NCI-H510A treated with DMSO at 0.1 percent for 48 hours (cell line): ENCODE results near the gene SIPA1L3.
"Not testable (repeated sequence)": the region's sequence is repeated elsewhere in the genome, so short reads cannot be mapped to it uniquely, and the experiment has no call there.

Source experiments
- DNase-seq: peaks from one replicate; lab custom pipeline; 2025; lab: John Stamatoyannopoulos, UW

The SIPA1L3 gene

GRCh38 chr19:38044267-38045111, 137.5 kb downstream of the SIPA1L3 start:
- DNase-seq: no peak

GRCh38 chr19:38045554-38046253, 138.7 kb downstream of the SIPA1L3 start:
- DNase-seq: no peak

- DNase-seq: no peak
Measured at GRCh38 chr19:38046254-38047048, 139.4 kb downstream of the SIPA1L3 start.

GRCh38 chr19:38047049-38047438, 140.0 kb downstream of the SIPA1L3 start:
- DNase-seq: no peak

- no peak for DNase-seq
Measured at GRCh38 chr19:38047641-38048040, 140.6 kb downstream of the SIPA1L3 start.

- DNase-seq: no peak
Measured at GRCh38 chr19:38049105-38049649, 142.2 kb downstream of the SIPA1L3 start.

- no peak for DNase-seq
Measured at GRCh38 chr19:38055010-38055409, 148.0 kb downstream of the SIPA1L3 start.

GRCh38 chr19:38055655-38056521, 148.9 kb downstream of the SIPA1L3 start:
- DNase-seq: peak; percentile 53

GRCh38 chr19:38056646-38057045, 149.6 kb downstream of the SIPA1L3 start:
- DNase-seq: no peak

GRCh38 chr19:38057959-38058690, 151.1 kb downstream of the SIPA1L3 start:
- DNase-seq: peak; percentile 96

GRCh38 chr19:38059897-38060296, 152.9 kb downstream of the SIPA1L3 start:
- DNase-seq: peak; percentile 31

GRCh38 chr19:38060331-38060730, 153.3 kb downstream of the SIPA1L3 start:
- no peak for DNase-seq

- no peak for DNase-seq
Measured at GRCh38 chr19:38061294-38061693, 154.3 kb downstream of the SIPA1L3 start.

GRCh38 chr19:38062959-38063761, 156.2 kb downstream of the SIPA1L3 start:
- DNase-seq: peak; percentile 86

GRCh38 chr19:38063928-38064327, 156.9 kb downstream of the SIPA1L3 start:
- no peak for DNase-seq

GRCh38 chr19:38064661-38065425, 157.8 kb downstream of the SIPA1L3 start:
- DNase-seq: no peak

- DNase-seq: not testable (repeated sequence)
Measured at GRCh38 chr19:38065775-38066174, 158.8 kb downstream of the SIPA1L3 start.

GRCh38 chr19:38068826-38069225, 161.8 kb downstream of the SIPA1L3 start:
- DNase-seq: peak; percentile 78

GRCh38 chr19:38070573-38070972, 163.6 kb downstream of the SIPA1L3 start:
- DNase-seq: peak; percentile 81
